Uterus (tissue), 2 donors: ENCODE data around the gene ENTREP1.
"Not testable (repeated sequence)": the region's sequence is repeated elsewhere in the genome, so short reads cannot be mapped to it uniquely, and the experiment has no call there.

ENCODE experiments used
- CTCF ChIP-seq, 4 experiments: fragments of 200-600 bp in 2 of 4; fragments of 450-650 bp in 2 of 4; sonication (generic) in 2 of 4; IDR thresholded peaks; one replicate each; pipeline ENCODE4 v1.5.1; 2016 to 2019; ENCODE audit warnings: antibody characterized with exemption in 4 of 4, mild to moderate bottlenecking in 2 of 4, moderate library complexity in 1 of 4
- POLR2A ChIP-seq, 2 donors: fragments of 450-650 bp; IDR thresholded peaks; one replicate each; pipeline ENCODE4 v1.6.1; 2016; ENCODE audit warnings: antibody characterized with exemption in 2 of 2, mild to moderate bottlenecking in 1 of 2, moderate library complexity in 1 of 2

GRCh38 chr9:69409936-69410335 is 84.9 kb downstream of the ENTREP1 start:
- not testable (repeated sequence) for TF ChIP-seq CTCF, POLR2A (IDR thresholded peaks at IDR 0.05)
